ENCODE data around the gene GARNL3.

The GARNL3 gene

DNA sequence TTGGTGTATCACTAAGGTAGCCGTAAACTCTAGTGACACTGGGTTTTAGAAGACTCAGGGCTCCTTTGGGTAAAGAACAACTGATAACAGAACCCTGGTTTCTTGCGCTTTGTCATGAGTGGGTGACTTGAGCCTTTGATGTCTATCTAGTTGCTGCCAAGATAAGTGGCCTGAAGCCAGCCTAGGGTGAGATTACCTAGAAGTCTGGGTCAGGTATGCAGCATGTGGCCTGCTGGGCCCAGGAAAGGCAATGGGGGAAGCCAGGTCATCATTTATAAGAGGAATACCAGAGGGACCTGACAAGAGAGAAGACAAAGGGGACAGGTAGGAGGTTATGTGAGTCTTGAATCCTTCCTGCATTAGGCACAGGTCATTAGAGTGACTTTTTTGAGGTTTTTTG, 23.2 kb upstream of the GARNL3 start:
- no peak for DNase-seq

DNA sequence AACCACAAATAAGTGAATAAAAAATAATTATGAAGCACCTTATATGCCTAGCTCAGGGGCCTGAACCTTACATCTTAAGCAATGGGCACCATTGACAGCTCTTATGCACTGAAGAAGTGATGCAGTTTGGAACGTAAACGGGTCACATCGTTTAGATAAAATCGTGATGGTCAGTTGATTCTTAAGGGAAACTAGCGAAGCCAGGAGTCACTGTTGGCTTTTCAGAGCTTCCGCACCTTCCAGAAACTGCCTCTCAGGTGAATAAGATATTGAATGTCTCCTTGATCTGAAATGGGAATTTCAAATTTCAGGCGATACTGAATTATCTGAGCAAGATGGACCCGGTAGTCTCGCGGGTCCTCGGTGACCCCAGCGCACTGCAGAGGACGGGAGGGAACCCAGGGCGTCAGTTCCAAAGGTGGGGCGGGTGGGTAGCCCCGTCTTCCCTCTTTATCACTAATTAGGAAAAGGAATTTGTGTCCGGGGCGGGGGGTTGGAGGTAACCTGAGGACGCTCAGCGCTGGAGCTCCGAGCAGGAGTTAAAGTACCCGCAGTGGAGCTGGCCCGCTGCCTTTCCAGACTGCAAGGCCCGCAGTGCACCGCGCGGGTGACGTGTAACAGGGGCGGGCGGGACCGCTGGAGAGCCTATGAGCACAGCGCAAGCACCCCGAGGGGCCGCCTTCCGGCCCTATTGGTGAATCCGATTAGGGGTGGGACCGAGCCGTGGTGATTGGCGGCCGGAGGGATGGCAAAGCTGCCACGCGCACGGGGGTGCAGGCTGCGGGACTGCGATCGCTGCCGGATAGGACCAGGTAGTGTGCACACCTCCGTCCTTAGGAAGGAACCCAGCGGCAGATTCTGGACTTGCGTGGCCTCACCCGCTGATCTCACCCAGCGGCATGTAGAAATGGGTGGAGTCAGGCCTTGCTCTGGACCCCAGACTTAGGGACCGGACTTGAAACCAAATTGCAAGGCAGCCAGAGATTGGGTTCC, 19.7 kb upstream of the GARNL3 start:
- peak; percentile 93 to 99 for DNase-seq

DNA sequence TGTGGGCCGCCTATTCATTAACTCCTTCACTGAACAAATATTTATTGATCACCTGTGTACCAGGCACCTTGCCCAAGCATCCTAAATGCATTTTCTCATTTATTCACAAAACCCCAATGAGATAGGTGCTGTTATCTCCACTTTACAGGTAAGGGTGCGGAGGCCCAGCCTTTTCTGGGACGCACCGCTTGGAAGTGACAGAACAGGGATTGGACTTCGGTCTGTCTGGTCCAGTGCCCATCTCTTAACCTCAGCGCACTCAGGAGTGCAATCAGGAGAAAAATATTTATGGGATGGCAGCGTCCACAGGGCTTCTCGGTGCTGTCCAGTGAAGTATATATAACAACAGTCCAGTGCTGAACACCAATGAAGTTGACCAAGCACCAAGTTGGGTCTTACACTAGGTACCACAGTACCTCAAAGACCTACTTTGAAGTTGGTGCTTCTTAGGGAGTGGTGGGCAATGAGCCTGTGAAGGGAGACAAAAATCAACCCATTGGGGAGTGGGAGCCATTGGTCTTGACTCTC, 18.9 kb upstream of the GARNL3 start:
- no peak for DNase-seq

DNA sequence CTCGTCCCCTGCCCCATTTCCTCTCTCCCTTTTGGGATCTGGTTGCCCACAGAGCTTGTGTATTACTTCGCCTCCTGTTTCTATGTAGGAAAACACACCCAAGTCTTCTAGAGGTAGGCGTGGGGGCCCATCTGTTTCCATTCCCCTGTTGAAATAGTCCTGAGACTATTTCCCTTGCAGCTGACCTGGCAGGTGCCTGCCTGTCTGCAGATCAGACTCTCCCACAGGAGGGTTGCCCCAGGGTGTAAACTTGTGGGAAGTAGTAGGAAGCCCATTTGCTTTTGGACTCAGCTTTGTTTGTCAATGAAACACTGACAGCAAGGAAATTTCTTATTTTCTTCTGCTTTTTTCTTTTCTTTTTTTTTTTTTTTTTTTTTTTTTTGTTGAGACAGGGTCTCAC, 16.3 kb upstream of the GARNL3 start:
- DNase-seq = no peak

DNA sequence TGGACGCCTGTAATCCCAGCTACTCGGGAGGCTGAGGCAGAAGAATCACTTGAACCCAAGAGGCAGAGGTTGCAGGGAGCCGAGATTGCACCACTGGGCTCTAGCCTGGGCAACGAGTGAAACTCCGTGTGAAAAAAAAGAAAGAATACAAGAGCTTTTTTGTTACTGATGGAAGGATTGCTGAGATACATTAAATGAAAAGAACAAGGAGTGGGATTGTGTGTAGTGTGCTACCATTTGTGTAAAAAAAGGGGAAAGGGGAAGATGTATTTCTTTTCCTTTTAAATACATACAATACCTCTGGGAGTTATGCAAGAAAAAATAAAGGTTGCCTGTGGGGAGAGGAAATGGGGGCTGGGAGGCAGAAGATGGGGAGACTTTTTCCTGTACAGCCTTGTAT, 14.7 kb upstream of the GARNL3 start:
- no peak for DNase-seq

DNA sequence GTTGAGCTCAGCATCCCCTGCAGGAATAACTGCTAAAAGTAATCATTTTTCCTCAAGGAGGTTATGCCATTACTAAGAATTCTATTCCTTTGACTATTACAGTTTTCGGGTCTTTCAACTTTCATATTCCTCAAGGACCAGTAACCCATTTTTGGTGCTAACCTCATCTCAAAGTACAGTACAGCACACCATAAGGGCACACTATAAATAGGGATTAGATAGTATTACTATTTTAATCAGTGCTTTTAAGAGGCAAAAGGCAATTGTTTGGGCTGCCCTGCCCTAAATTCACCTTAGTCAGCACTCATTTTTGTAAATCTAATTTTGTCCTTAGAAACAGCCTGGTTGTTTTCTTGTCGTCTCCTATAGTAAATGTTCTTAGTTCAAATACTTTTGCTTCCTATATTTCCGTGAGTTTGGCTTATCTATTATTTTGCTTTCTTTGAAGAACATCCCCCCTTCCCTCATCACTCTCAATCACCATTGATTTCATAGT, 13.6 kb upstream of the GARNL3 start:
- DNase-seq = no peak

DNA sequence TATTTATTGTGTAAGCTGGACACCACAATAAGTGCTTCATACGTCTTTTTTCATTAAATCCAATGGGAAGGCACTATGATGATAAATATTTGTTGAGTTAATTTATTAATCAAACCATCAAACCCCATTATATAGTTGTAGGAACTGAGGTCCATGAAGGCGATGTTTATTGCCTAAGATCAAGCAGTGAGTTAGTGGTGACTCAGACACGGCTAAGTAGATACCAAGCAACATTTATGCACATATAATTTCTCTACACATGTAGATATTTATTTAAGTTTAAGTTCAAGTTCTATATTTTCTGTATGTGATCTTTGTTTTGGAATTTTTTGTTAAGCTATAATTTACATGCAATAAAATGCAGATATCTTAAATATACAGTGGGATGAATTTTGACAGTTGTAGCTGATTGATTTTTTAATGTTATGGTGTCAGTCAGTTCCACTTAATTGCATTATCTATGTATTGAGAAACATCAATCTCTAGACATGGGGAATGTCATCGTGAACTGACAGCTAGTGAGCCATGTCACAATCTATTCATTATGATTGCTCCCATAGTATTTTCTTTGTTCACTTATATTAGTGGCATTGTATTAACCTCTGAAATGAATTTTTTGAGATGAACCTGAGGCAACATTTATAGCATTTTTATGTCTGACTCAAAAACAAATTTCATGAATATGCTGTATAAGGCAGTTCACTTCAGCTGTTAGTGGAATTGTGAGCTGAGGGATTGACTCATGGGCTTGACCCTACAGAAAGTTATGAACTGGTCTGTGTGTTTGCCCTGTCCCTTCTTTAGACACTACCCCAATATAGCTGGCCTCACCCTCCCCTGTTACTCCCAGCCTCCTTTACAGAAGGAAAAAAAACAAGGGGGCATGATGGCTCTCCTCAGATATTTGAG, 11.9 kb upstream of the GARNL3 start:
- no peak for DNase-seq

DNA sequence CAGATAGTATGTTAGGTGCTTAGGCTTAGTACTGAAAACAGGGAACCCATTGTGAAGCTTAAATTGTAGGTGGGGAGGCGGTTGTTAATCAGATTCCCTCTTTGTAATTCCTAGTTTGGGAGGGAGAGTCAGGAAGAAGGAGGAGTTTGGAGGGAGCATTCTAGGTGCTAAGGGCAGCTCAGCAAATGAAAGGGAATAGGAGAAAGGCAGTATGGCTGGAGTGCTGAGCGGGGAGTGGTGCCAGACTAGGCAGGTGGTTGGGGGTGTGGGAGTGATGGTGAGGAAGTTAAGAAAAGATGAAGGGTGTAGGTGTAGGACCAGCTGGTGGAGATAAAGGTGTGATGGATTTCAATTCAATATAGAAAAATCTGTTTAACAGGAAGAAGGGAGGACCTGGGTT, 11.1 kb upstream of the GARNL3 start:
- no peak for DNase-seq

DNA sequence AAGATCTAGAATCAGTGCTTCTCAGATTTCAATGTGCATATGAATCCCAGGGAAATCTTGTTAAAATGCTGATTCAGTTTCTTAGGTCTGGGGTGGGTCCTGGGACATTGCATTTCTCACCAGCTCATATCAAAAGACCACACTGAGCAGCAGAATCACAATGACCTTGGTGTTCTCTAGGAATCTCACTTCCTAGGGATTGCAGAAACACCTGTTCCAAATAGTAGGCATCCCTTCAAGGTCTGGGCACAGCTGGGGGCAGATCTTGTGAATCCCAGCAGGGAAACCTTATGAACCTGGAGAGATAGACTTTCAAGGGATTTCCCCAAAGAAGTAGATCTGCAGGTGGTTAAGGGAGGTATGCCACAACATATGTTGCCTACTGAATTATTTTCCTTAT, 8.9 kb upstream of the GARNL3 start:
- DNase-seq = no peak

DNA sequence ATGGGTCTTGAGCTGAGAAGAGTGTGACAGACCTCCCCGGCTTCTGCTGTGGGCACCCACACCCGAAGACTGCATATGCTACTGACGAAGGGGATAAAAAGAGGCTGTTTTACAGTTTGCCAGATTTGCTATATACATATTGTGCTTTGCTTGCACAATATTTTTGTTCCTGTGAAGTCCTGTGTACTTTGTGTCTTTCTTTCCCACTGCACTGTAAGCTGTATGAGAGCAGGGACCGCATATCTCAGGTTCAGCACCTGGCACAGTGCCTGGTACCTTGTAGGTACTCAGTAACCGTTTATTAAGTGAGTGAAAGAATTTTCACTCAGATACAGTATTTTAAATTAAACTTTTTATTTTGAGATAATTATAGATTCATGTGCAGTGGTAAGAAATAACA, 8.2 kb upstream of the GARNL3 start:
- DNase-seq = no peak

DNA sequence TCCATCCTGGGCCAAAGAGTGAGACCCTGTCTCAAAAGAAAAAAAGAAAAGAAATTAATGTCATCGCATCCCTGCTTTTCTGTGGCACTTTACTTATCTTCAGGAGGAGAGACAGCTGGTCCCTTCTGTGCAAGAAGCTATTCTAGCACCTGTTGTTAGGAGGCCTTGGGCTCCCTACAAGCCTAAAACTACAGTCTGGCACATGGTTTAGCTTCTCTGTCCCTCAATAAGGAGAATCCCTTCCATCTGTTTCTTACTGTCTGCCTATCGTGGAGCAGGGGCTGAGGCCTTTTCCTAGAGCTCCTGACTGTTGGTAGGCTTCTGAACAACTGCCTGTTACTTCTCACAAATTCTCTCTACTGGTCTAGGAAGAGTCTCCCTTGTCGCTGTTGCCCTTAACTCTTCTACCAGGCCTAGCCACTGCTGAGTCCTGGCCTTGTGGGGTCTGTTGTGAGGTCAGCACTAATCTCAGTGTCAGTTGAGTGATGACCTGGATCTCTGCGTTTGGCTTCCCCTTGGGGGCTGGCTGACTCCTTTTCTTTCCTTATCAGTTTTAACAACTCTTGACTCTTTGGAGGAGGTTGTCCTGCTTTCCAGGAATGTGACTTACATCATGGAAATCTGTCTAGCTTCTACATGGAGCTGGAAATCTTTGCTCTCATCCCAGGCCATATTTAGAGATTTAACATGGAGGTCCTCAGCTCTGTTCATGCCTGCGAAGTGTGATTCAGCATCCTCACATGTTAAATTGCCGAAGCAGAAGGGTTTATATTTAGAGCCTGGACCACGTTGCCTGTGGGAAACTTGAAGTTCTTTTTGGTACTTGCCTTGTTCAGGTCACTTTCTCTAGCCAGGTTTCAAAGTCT, 5.7 kb upstream of the GARNL3 start:
- DNase-seq = no peak

DNA sequence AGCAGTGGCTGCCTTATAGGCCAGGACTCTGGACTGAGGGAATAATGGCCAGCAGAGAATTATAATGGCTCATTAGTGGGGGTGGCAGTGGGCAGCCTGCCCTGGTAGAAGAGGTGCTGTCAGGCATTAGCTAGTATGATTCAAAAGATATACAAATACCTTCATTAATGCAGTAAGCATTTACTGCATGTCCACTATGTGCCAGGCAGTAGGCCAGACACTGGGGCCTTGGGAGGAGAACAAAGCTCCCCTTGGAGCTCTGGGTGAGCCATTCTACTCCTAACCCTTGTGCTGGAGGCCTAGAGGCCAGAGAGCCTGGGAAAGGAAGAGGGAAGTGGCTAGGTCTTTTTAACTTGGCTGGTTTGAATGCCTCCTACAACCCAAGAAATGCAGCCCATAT, 2.0 kb upstream of the GARNL3 start:
- no peak for DNase-seq

DNA sequence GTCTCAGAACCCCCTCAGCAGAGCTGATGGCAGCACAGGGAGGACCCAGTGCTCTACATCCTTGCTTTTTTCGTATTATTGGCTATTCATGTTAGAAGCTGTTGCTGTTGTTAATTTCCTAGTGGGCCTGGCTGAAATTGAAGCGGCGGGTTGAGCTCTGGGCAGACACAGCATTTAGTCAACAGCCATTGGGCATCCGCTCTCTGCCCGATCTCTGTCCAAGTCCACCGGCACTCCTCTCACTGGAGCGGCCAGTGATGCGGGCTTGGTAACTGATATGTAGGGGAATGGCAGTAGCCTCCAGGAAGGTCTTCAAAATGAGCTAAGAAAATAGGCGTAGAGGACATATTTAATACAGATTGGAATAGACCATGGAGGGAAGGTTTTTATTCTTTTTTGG, 1.3 kb upstream of the GARNL3 start:
- DNase-seq = no peak

DNA sequence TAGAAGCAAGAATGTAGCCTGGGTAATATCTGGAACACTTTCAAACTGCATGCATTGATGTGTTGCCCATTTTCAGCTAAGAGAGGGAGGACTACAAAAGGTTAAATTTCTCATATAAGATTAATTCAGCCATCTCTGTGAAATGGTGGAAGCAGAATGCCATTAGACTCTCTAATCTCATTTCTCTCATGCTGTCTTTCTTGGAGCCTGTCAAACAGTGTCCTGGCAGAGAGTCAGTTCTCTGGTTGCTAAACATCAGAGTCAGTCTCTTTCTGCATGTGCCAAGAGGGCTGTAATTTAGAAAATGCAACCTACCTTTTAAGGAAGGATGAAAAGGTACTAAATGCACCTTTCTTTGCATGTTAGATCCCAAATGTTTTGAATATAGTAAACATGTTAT, 910 bp upstream of the GARNL3 start:
- DNase-seq = no peak

DNA sequence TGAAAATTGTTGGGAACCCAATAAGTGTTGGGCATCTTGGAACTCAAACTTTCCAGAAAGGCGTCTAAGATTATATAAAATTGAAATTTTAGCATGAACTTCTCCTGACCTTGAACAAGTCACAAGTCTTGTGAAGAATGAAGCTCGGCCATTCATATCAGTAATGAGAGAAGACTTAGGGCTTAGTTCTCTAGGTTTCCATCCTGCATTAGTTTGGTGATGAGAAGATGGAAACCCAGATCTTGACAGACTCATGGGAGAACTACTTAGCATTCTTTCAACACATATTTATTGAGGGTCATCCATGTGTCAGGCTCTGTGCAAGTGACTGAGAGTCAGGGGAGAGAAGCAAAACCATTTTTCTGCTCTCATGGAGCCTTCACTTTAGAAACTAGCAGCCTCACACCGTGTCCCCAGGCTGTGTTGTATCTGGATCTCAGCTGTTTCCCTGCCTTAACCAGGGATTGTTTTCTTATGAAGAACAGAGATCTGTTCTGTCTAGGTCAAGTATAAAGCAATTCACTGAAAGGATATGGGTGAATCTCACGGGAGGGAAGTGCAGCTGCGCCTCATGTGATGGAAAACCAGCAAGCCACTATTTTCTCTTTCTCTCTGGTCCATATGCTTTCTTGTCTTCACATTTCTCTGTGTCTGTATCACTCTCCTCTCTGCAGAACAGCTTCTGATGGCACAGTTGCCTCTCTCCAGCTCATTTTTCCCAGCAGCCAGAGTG, 3.4 kb downstream of the GARNL3 start:
- no peak for DNase-seq

DNA sequence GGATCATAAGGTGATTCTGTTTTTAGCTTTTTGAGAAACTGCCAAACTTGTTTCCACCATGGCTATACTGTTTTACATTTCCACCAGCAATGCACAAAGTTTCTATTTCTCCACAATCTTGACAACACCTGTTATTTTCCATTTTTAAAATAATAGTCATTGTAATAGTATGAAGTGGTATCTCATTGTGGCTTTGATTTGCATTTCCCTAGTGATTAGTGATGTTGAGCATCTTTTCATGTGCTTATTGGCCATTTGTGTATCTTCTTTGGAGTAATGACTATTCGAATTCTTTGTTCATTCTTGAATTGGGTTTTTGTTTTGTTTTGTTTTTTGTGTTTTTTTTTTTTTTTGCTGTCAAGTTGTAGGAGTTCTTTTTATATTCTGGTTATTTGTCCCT, 4.9 kb downstream of the GARNL3 start:
- no peak for DNase-seq

DNA sequence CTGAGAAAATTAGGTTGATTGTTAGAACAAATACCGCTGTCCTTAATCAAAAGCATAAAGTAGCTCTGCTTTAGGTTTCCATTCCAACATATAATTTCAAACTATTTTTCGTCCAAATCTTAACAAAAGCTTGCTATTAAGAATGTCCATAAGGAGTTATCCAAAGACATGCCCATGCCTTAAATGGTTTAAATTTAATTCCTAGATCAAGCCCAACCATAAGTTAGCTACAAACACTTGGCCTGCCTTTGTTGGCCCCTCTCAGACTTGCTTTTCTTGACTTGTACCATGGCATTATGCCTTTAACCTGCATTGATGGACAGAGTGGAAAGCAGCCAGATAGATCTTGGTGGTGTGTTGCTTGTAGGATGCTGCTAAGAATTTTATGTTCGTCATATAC, 8.8 kb downstream of the GARNL3 start:
- DNase-seq = no peak

DNA sequence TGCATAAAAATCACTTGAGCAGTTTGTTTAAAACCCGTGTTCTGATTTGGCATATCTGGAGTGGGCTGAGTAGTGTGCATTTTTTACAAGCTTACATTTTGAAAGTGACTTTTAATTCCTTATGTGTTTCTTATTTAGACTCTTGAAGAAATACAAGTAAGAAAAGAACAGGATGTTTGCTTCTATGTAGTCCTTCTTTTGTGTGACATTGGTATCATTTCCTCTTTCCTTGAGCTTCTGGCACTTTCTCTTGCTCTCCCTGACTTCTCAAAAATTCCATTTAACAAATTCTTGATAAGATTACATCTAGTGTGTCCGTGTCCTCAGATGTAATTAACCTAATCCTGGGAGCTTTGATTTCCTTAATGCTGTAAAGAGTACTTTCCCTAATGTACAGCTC, 12.5 kb downstream of the GARNL3 start:
- DNase-seq = no peak

DNA sequence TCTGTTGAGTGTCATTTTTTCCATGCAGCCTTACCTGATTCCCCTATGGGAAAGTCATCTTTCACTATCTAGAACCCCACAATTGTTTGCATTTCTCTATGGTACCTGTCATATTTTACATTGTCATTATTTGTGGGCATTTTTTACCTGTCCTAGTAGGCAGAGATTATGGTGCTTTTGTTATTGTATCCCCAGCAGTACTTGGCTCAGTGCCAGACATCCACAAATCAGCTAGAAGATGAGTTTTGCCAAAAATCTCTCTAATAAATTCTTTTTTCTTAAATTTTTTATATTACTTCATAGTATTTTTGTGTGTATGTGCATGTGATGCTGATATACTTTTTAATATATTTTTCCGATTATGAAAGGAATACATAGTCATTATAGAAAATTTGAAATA, 13.2 kb downstream of the GARNL3 start:
- DNase-seq = no peak

DNA sequence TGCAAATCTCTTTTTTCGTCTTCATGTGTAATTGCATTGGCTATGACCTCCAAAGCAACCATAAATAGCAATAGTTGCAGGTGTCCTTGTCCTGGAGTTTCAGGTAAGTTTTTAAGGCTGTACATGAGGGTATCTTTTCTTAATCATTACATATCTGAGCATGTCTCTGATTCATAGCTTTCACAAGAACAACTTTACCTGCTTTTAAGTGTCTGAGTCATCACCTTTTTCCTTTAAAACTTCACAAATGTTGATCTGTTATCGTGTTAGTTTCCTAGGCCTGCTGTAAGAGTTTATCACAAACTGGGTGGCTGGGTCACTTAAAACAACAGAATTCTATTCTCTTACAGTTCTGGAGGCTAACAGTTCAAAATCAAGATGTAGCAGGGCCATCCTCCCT, 13.8 kb downstream of the GARNL3 start:
- no peak for DNase-seq

DNA sequence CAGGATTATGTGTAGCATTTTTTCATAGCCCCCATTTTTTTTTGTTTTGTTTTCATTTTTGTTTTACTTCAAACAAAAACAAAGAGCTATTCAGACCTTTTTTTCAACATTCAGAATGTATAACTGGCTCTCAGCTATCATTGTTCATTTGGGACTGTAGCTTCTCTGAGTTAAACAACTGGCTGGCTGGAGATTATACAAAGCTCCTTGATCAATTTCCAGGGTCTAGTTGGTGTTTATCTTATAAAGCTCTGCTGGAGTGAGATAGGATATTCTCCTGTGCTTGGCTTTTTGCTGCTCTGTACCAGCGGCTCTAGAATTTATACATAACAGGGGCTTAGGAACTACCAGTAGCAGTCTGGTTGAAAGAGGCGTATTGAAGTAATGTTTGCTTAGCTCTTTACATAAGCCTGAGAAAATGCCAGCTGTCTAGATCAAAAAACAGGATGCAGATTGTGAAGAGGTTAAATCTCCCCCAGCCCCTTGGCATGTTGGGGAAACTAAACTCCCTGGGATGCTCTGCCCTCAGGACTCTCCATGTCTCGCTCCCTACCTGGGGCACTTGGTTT, 15.2 kb downstream of the GARNL3 start:
- peak; percentile 64 to 75 for DNase-seq

Data from SHP77 (cell line).